HG02840 (cell line): Measurements from ENCODE around the gene SF3B3.
"Not testable (repeated sequence)": the region's sequence is repeated elsewhere in the genome, so short reads cannot be mapped to it uniquely, and the experiment has no call there.

Source experiments
- ATAC-seq: cut with Tn5 transposase; IDR thresholded peaks from one replicate; pipeline ENCODE4 v1.9.1; 2021; ENCODE audit warnings: mild to moderate bottlenecking, moderate library complexity, moderate number of reproducible peaks; ENCODE audit not compliant: unreplicated experiment, low FRiP score

The SF3B3 gene

DNA sequence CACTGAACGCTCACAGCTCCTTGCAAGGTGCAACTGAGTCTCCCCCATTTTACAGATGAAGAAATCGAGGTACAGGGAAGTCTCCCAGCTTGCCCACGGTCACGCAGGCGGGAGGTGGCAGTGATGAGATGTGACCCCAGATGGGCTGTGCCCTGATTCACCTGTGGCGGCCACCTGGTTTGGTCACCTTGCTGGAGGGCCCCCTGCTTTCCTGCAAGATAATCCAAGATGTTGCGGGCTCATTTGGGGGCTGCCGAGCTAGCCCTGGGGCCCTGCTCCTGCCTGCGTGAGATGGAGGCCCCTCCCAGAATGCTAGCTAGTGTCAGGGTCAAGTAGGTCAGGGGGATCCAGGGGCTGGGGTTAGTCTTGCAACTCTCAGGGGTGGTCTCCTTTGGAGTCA, 63.1 kb downstream of the SF3B3 start:
- ATAC-seq, result no peak

GRCh38 chr16:70588565-70588964, 64.9 kb downstream of the SF3B3 start:
- no peak for ATAC-seq

GRCh38 chr16:70589416-70589815, 65.8 kb downstream of the SF3B3 start:
- not testable (repeated sequence) for ATAC-seq

DNA sequence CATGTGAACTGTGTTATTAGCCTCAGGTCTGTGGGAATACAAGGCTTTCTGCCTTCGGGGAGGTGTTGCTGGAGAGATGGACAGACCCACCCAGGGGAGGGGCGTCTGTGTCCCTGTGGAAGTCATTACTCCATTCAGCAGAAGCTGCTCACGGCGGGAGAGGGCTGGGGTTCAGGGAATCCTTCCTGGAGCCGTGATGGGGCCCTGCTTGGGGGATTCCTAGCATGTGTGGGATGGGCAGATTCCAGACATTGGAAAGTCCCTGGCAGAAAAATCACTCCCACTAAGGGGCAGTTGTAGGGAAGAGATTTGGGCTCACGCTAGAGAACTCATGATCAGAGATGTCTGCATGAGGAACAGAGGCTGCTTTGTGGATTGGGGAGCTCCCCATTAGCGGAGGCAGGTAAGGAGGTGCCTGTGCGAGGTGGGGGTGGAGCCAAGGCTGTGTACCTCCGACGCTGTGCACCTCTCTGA, 66.4 kb downstream of the SF3B3 start:
- ATAC-seq, result no peak

DNA sequence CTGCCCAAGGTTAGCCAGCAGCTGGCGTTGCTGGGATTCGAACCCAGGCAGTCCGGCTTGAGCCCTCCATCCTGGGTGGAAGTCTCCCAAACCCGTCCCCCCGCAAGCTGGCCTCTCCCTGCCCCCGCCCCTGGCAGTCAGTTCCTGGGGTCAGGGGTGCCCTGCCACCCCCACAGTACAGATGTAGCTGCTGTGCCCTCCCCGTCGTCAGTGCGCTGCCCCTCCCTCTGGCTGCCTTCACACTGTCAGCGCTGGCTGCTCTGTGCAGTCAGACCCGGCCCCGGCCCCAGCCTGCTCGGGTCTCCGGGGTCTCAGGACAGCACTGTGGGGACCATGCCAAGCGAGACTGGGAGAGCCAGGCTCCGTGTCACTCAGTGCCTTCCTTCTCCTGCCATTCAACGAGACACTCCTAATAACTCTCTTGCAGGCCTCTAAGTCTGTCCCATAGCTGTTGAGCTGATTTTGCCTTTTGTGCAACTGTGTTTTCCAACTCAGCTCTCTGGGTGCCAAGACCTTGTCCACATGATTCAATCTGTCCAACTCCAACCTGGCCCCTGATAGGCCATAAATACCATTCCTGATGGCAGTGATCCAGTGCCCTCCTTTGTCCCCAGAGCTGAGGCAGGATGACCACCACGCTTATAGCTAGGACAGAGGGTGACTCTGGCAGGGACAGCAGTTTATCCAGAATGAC, 67.3 kb downstream of the SF3B3 start:
- no peak for ATAC-seq

GRCh38 chr16:70591615-70592014, 68.0 kb downstream of the SF3B3 start:
- ATAC-seq, result no peak

GRCh38 chr16:70592106-70592571, 68.5 kb downstream of the SF3B3 start:
- no peak for ATAC-seq

GRCh38 chr16:70593544-70593943, 69.9 kb downstream of the SF3B3 start:
- no peak for ATAC-seq

DNA sequence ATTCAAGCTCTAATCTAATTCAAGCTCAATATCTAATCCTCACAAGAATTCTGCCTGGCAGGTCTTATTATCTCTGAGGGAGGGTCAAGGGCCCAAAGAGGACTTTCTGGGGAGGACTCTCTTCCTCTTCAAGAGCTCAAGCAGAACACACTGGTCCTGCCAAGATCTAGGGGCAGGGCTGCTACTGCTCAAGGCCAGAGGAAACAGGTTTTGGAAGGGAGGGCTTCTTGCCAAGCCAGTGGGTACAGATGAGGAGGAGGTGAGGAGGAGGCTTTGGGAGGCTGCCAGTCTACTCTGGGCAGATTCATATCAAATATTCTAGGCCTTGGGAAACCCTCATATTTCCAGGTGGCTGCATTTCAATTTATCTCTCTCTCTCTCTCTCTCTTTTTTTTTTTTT, 71.0 kb downstream of the SF3B3 start:
- no peak for ATAC-seq

DNA sequence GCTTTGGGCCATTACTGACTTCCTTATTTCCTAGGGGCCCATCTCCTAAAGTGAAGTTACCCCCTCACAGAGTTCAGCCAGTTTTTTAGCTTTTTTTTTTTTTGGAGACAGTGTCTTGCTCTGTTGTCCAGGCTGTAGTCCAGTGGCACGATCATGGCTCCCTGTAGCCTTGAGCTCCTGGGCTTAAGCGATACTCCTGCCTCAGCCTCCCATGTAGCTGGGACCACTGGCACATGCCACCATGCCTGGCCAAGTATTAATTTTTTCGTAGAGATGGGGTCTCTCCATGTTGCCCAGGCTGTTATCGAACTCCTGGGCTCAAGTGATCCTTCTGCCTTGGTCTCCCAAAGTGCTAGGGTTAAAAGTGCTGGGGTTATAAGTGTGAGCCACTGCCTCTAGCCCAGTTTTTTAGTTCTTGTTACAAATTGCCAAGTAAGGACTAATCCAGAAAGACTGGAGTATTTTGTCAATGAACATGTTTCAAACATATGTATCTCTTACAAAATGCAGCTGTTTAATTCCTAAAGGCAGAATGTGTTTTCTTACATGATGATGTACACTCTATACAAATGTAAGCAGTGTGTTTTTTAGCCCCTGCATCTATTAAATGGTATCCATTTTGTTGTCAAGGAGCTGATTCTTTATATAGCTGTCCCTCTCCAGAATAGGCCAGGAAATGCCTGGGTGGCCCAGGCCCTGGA, 73.7 kb downstream of the SF3B3 start:
- ATAC-seq, result no peak

- ATAC-seq, result no peak
Observed at GRCh38 chr16:70598937-70599503, 75.4 kb downstream of the SF3B3 start.

DNA sequence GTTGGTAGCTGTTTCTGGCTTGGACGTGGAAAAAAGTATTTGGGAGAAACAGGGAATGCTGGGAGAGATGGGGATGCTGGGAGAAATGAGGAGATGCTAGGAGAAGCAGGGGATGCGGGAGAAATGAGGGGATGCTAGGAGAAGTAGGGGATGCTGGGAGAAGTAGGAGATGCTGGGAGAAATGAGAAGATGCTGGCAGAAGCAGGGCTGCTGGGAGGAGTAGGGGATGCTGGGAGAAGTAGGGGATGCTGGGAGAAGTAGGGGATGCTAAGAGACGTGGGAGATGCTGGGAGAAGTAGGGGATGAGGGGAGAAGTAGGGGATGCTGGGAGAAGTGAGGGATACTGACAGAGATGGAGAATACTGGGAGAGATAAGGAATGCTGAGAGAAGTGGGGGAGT, 77.1 kb downstream of the SF3B3 start:
- ATAC-seq, result no peak

DNA sequence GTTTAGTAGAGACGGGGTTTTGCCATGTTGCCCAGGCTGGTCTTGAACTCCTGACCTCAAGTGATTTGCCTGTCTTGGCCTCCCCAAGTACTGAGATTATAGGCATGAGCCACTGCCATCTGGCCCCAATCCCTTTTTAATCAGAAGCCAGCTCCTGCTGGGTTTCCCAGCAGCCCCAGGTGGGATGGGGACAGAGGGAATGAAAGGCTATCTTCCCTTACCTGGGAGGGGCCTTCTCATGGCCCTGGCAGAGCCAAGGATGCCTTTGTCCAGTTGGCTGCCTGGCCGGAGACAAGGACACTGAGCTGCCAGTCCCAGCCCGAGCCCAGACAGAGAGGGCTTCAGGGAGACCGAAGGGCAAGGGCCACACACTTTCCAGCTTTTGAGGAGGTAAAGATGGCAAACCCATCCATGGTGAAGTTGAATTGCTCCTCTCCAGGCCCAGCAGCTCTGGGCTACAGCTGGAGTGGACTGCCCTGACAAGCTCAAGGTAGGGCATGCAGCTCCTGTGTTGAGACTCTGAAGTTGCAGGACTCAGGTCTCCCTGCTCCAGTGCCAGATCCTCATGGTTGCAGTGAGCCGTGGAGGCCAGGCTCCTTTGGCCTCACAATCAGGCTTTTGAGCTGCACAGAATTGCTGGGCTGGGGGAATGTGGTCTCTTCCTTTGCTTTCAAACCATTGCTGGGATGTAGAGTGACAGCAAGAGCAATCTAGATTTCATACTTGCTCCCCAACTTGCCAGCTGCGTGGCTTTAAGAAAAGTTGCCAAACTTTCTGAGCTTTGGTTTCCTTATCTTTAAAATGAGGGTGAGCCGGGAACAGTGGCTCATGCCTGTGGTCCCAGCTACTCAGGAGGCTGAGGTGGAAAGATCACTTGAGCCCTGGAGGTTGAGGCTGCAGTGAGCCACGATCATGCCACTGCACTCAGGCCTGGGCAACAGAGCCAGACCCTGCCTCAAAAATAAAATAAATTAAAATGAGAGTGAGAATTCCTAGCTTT, 78.3 kb downstream of the SF3B3 start:
- no peak for ATAC-seq

- ATAC-seq, result no peak
Observed at GRCh38 chr16:70602831-70603230, 79.2 kb downstream of the SF3B3 start.

DNA sequence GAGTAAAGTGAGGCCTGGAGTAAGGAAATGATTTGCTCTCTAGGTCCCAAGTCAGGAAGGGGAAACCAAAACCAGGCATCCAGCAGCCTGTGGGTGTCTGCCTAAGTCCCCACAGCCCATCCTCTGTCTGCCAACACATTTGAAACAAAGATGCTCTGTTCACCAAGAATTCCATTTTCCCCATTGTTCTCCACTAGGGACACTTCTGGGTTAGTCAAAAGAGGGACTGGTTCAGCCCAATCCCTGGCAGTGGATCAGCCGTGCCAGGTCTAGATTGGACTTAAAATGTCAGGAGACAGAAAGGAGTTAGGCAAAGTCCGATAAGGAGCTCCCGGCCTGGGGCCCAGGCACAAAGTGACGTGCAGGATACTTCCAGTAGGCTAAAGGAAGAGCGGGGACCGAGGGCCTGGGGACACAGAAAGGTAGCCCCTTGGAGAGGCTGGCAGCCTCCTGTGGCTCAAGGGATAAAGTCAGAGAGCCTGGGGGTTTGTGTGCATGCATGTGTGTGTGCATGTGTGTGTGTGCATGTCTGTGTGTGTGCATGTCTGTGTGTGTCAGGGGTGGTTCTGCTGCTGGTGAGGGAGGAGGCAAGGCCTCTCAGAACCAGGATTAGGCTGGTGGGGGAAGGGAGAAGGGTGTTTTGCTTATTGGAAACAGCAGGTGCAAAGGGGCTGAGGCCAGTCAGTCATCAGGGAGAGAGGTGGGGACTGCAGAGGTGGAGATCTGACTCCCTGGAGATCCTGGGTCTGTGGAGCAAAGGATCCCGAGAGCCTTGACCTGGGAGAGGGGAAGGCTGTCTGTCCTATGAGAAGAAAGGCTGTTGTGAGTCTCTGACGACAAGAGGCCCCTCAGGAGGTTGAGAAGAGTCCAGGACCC, 81.0 kb downstream of the SF3B3 start:
- no peak for ATAC-seq

GRCh38 chr16:70605283-70605657, 81.7 kb downstream of the SF3B3 start:
- no peak for ATAC-seq

GRCh38 chr16:70608521-70608920, 84.9 kb downstream of the SF3B3 start:
- no peak for ATAC-seq

DNA sequence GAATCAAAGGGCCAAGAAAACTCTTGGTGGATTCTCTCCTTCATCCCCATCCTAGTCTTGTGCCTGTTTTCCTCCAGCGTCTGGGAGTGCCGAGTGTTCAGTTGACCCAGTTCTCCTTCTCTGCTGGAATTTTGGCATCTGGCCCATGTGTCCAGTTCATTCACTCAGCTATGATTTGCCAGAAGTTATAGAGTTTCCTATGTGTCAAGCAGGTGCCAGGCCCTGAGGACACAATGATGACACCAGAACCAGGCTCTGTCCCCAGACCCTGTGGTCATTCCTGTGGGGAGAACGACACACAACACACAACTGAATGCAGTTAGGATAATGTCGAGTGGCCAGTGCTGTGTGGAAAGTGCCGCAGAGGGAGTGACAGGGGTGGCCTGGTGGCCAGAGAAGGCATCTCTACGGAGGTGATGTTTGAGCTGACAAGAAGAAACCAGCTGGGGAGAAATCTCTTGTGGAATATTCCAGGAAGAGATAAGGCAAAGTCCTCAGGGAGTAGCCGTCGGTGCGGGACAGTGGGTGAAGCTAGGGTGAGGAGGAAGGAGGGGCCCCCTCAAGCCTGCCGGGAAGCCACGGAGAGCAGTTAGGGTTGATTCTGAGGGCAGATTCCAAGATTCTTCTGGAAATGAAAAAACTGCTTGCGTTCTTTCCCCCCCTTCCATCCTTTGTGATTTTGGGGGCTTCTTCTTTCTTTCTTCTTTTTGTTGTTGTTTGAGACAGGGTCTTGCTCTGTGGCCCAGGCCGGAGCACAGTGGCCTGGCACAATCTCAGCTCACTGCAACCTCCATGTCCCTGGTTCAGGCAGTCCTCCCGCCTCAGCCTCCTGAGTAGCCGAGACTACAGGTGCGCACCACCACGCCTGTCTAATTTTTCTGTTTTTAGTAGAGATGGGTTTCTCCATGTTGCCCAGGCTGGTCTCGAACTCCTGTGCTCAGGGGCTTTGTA, 86.9 kb downstream of the SF3B3 start:
- no peak for ATAC-seq
